HG03565 (cell line): ENCODE measurements around the gene ISOC2.
"Not testable (repeated sequence)": the region's sequence is repeated elsewhere in the genome, so short reads cannot be mapped to it uniquely, and the experiment has no call there.

Source experiments
- ATAC-seq: cut with Tn5 transposase; IDR thresholded peaks from one replicate; pipeline ENCODE4 v1.9.1; 2021; ENCODE audit warnings: mild to moderate bottlenecking, moderate library complexity; ENCODE audit not compliant: unreplicated experiment

The ISOC2 gene

GRCh38 chr19:55443045-55443823 lies 18.2 kb downstream of the ISOC2 start, which contains the start of gene SHISA7:
Gene SHISA7, minus strand, starts transcription at chr19:55443300. Its CDS starts 437 bp downstream, at chr19:55442863.
- no peak for ATAC-seq

GRCh38 chr19:55442372-55442961 lies 19.0 kb downstream of the ISOC2 start:
- ATAC-seq = no peak

DNA sequence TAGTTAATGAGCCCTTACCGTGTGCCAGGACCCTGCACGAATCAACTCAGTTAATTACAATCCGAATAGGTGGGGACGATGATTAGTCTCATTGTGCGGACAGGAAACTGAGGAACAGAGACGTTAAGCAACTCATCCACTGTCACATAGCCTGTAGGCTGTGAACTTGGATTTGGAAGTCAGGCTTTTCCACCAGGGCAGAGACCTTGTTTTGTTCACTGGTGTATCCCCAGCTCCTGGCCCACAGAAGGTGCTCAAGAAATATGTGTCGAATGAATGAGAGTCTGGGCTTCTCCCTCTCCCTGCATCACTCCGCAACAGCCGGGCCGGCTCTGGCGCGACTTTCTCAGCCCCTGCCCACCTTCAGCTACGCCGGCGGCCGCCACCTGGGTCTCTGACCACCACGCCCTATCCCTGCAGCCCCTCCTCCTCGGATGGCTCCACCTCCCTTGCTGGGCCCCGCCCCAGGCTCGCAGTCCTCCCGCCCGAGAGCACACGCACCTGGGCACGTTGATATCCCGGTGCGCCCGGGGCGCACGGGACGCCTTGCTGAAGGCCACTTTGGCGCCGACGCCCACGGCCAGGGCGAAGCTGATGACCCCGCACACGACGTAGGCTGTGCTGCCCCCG lies 19.6 kb downstream of the ISOC2 start:
- no peak for ATAC-seq

- no peak for ATAC-seq
These were observed 20.1 kb downstream of the ISOC2 start for GRCh38 chr19:55441319-55441691.

DNA sequence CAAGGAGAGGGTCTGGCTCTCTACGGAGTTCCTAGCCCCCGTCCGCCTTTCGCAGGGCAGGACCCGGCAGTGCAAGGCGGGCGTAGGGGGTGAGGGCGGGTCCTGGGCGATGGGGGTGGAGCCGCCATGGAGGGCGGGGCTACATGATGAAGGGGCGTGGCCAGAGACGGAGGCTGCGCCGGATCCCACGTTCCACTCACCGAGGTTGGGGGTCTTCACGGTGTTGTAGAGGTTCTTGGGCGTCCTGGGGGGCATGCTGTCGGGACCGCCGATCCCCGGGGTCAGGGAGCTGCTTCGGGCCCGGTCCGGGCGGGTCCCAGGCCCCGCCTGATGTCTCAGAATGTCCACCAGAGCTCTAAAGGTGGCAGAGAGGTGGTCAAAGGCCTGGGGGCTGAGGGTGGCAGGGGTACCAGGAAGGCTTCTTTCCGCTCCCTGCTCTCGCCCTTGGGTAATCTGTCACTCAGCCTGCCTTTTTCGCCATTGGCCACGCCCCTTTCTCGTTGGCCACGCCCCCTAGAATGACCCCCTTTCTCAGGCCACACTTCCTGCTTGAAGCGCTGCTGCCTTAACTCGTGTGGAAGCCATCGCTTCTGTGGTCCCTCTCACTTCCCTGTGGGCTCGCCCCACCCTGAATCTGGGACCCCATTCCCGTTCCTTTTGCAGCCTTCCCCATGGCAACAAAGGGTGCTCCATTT lies 20.9 kb downstream of the ISOC2 start:
- ATAC-seq = no peak

DNA sequence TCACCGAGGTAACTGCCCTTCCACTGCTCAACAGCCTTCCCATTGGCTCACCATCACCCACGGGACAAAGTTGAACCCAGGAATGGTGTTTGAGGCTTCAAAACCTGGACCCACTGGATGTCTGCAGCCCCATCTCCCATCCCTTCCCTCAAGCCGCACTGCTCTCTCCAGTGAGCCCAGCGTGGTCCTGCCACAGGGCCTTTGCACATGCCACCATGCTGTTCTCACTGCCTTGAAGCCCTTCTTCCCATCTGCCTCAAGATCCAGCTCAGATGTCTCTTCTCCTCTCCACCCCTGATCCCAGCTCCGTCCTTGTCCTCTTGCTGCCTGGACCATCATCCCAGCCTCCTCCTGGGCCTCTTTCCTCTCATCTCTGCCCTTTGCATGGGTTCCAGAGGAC lies 22.4 kb downstream of the ISOC2 start:
- no peak for ATAC-seq

GRCh38 chr19:55437410-55437809 lies 24.0 kb downstream of the ISOC2 start:
- ATAC-seq = no peak

GRCh38 chr19:55436847-55437246 lies 24.6 kb downstream of the ISOC2 start:
- ATAC-seq = no peak

DNA sequence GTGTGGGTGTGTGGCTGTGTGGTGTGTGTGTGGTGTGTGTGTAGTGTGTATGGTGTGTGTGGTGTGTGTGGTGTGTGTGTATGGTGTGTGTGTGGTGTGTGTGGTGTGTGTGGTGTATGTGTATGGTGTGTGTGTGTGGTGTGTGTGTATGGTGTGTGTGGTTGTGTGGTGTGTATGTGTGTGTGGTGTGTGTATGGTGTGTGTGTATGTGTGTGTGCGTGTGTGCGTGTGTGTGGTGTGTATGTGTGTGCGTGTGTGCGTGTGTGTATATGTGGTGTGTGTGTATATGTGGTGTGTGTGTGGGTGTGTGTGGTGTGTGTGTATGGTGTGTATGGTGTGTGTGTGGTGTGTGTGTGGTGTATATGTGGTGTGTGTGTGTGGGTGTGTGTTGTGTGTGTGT lies 26.4 kb downstream of the ISOC2 start:
- no peak for ATAC-seq

- no peak for ATAC-seq
These were observed 27.0 kb downstream of the ISOC2 start for GRCh38 chr19:55434356-55434919.

GRCh38 chr19:55433292-55433691 lies 28.1 kb downstream of the ISOC2 start:
- no peak for ATAC-seq

GRCh38 chr19:55432241-55432959 lies 29.0 kb downstream of the ISOC2 start:
- ATAC-seq = no peak

DNA sequence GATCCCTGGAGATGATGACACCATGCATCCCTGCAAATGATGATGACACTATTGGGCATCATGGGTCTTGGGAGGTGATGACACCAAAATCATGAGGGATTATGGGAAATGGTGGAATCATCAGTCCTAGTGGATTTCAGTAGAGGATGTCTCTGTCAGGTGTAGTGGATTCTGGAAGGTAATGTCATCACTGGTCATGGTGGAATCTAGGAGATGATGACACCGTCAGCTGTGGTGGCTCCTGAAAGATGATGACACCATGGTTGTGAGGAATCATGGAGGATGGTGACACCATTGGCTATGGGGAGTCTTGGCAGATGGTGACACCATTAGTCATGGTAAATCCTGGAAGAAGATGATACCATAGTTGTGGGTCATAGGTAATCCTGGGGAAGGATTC lies 30.3 kb downstream of the ISOC2 start:
- no peak for ATAC-seq

- no peak for ATAC-seq
These were observed 35.4 kb downstream of the ISOC2 start for GRCh38 chr19:55426042-55426441.

- no peak for ATAC-seq
These were observed 36.9 kb downstream of the ISOC2 start for GRCh38 chr19:55424518-55424917.

DNA sequence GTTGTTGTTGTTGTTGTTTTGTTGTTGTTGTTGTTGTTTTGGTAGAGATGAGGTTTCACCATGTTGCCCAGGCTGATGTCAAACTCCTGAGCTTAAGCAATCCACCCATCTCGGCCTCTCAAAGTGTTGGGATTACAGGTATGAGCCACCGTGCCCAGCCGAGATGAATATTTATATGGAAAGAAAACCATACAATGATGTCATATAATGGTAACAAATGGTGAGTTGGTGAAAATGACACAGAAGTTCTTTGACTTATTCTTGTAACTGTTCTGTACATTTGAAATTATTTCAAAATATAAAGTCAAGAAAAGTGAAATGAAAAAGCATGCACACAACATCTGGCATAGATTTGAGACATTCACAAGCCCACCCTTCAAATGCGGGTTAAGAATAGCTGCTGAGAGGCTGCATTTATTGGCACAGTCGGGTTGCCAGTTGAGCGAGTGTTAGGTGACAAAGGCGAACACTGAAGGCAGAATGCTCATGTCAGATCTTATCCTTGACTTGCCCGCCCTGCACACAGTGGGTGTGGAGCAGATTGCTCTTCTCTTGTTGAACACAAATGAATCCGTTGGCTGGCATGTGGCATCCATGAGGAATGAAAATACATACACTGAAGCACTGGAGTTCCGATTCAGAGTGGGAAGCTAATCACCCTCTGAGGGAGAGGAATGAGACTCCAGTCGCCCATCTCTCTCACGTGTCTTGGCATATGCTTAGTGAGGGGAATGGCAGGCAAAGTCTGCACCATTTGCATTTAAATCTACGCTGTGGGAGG lies 38.0 kb downstream of the ISOC2 start:
- ATAC-seq = no peak

GRCh38 chr19:55421281-55421680 lies 40.2 kb downstream of the ISOC2 start:
- not testable (repeated sequence) for ATAC-seq

- no peak for ATAC-seq
These were observed 41.7 kb downstream of the ISOC2 start for GRCh38 chr19:55419624-55420236.

- no peak for ATAC-seq
These were observed 42.3 kb downstream of the ISOC2 start for GRCh38 chr19:55419103-55419502.
